ENCODE results near the gene USH2A.

USH2A gene

DNA sequence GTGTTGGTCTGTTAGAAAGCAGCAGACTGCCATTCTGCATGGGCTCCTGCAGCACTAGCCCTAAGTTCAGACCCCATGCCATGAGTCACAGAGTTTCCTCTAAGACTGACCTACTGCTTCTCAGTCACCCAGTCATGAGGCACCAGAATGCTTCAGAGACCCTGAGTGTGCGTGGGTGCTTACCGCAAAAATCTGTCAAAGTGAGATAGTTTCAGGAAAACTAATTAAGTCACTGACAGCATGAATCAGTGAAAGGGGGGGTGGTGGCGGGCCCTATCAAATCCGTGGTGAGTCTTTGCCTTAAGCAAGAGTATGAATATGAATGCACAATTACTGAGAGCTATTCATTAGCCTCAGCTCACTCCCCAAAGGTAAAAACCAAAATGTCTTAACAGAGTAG is 758.0 kb downstream of the USH2A start:
- DNase-seq: no peak

- no peak for DNase-seq
Measured at GRCh38 chr1:215661033-215661432, 762.2 kb downstream of the USH2A start.

- DNase-seq: no peak
Measured at GRCh38 chr1:215660259-215660658, 763.0 kb downstream of the USH2A start.

DNA sequence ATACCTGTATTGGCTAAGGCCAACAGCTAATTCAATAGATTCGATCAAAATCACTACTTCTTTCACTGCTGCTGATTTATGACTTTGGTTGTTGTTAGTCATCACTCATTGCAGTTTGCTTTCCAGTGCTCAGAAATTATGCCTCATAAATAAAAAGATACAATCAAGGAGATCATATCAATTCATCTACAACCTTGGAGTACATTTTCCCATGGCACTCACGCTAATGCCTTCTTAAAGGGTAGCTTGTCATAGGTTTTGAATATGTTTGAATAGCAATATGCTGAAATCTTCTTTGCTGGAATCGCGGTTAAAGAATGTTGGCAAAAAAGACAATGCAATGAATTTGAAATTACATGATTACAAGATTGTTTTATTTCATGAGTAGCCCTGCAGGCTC is 766.2 kb downstream of the USH2A start:
- DNase-seq: no peak

DNA sequence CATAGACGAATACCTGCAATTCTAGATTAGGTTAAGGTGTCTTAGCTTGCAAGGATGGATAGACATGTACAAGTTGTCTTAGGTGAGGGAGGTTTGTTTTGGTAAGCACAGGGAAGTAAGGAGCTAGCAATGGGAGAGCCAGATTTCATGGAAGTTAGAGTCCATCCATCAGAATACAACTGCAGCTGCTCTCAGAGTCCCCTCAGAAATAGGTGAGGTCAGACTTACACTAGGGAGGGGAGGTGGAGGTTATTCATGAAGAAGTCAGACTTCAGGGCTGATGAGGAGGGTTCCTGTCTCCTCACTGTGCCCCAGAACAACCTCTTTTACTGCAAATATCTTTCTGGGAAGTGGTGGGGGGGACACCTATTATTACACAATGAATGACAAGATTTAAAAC is 770.9 kb downstream of the USH2A start:
- no peak for DNase-seq

- no peak for DNase-seq
Measured at GRCh38 chr1:215651867-215652266, 771.4 kb downstream of the USH2A start.

DNA sequence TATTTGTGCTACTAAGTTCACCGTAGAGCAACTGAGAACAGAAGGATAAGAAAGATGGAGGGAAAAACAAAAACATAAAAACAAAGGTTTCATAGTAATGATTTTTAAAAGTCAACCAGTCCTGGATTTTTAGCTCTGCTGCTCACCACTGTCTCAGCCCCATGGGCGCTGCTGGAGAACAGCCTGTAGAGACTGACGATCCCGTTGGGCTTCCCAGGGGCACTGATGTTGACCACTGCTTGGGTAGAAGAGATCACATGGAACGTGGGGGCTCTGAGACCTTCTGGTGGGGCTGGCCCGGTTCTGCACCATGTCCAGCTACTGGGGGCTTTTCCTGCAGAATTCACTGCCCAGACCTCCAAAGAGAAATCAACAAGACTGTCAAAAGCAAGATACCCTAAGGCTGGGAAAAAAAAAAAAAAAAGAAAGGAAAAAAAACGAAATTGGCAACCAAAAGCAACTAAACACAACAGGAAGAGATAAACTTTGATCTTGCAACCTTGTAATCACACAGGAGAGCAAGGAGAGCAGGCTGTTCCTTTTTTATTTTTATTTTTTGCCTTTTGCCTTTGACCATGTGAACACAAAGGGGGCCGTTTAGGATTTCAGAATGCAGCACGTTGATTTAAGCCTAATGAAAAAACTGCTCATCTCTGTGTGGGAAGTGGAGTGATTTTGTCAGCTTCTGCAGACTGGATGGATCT is 772.6 kb downstream of the USH2A start:
- no peak for DNase-seq

DNA sequence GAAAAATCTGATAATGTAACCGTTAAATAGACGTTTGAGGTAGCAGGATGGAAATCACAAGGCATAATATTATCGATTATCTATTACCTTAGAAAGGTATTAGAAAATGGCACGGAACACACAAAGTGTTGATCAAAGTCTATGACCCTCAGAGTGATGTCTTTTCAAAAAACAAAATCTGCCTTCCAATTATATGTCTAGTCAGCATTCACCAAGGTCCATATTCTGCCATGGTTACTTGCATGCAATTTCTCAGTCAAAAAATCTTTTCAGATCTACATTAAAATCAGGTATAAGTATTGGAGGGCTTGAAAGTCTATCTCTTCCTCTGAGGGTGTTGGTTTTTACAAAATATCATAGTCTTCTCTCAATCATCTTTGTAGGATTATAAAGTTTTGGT is 774.3 kb downstream of the USH2A start:
- DNase-seq: no peak

- DNase-seq: no peak
Measured at GRCh38 chr1:215647738-215648137, 775.5 kb downstream of the USH2A start.

- no peak for DNase-seq
Measured at GRCh38 chr1:215645861-215646260, 777.4 kb downstream of the USH2A start.

GRCh38 chr1:215645182-215645581 is 778.1 kb downstream of the USH2A start:
- DNase-seq: no peak

DNA sequence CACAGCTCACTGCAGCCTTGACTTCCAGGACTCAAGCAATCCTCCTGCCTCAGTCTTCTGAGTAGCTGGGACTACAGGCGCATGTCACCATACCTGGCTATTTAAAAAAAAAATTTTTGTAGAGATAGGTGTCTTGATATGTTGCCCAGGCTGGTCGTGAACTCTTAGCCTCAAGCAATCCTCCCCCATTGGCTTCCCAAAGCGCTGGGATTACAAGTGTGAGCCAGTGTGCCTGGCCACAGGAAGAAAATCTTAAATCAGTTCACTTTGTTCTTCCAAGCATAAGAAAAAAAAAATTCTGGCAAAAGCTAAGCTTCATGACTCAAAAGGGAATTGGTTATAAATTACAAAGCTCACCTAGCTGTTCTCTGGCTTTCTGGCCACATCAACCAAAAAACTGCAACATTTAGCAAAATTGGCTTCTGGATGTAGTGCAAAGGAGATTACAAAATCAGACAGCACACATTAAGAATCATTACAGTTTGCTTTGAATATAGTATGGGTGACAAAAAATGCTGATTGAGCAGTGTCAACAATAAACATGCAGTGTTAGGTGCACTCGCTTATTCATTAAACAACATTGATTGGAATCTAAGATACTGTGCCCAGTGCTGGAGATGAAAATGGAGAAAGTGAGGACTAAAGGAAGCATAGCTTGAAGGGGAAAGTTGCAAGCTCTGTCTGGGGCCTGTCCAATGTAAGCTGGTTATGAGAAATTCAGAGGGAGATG is 779.5 kb downstream of the USH2A start:
- DNase-seq: no peak

DNA sequence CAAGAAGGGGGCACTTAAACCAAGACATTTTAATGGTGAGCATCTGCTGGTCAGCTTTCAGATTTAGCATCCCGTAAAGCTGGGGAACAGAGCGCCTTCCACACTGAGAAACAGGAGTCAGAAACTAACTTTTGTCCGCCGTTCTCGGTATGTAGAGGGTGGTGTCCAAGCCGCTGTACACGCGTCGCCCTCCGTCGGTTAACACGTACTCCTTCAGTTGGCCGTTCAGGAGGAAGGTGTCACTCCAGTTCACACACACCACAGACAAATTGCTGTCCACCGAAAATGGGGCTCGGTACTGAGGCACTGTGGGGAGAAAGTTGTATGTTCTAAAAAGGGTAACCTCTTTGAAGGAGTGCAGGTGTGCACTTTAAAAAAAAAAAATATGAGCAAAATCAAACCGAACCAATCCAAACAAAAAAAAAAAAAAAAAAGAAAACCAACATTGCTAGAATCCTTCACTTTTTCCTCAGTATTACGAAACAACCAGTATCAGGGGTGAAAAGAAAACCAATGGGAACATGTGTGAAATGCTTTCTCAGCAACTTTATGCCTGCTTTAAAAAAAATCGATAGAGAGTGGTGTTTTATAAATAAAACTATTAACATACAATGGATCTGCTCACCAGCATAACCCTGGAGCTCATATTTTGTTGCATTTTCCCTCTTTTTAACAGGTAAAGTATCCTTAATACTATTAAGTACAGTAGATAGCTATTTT is 782.7 kb downstream of the USH2A start:
- no peak for DNase-seq

DNA sequence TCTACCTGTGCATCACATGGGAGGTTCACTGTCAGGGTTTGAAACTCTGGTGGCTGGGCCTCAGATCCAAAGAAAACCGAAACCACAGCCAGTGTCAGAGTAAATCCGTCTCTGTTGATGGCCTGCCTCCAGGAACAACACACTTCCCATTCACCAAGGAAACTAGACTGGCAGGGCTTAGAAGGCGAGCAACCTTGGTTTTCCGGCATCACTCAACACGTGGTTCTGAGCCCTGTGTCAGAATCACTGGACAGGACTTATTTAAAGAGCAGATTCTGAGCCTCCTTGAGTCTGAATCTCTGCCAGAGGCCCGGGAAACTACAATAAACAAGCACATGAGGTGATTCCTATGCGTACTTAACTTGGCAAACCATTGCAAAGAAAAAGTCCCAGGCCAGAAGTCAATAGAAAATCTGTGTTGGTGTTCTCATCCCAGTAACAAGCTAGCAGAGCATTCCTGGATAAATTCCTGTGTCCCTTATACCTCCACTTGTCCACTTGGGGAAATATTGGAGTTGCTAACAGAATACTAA is 786.1 kb downstream of the USH2A start:
- no peak for DNase-seq

DNA sequence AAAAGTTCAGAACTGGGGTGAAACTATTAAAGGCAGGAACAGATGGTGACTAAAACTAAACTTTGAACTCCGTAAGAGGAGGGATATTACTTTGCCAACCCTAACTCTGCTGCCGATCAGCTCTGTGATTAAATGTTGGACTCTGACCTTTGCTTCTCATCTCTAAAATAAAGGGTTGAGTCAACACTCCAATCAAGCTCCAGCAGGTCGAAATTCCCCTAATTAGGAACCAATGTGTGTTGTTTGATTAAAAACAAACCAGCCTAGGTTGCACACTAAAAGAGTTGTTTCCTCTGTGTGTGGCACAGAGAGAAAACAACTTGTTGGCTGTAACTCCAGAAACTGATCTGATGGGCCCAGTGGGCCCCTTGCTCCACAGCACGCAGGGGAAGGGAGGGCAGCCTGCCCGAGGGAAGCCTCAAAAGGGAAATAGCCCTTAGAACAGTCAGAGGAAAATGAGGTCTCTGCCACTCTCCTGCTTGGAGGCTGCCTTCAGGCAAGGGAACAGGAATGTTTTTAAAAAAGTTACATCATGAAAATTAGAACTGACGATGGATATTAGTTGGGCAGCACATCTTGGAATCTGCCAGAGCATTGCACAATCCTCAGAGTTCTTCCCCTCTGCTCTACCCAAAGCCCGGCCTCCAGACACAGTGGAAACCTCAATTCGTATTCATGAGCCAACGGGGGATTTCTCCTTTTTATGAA is 786.8 kb downstream of the USH2A start:
- no peak for DNase-seq

- DNase-seq: no peak
Measured at GRCh38 chr1:215635827-215636226, 787.4 kb downstream of the USH2A start.

DNA sequence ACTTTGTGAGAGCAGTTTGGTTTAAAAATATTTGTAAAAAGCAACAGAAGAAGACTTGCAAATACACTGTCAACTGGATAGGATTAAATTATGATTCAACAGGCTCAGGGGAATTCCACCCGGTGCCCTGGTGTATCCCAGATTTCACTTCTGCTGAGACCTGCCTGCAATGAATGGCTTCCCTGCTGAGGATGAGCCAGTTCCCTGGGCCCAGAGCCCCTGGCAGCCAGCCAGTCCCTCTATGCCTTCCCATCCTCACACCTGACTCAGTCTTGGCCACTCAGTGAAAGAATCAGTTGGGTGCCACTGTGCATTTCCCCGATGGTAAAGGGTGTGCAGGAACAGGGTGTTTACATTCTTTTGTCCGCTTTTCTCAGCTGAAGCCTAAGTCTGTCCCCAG is 791.8 kb downstream of the USH2A start:
- DNase-seq: no peak

GRCh38 chr1:215631040-215631439 is 792.2 kb downstream of the USH2A start:
- no peak for DNase-seq

DNA sequence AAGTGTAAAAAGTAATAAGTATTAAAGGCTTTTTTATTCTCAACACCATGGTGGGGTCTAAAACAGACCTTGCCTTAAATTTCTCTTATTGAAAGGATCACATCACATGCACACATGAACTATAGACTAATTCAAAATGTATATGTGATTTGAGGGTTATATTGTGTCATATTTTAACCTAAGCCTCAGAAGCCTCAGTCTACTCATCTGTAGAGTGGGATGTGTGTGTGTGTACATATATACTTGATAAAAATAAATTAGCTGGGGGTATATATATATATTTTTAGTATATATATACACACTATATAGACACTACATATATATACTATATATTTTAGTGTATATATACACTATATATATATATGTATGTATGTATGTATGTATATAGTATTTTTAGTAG is 797.3 kb downstream of the USH2A start:
- no peak for DNase-seq

GRCh38 chr1:215623162-215623561 is 800.1 kb downstream of the USH2A start:
- DNase-seq: no peak

DNA sequence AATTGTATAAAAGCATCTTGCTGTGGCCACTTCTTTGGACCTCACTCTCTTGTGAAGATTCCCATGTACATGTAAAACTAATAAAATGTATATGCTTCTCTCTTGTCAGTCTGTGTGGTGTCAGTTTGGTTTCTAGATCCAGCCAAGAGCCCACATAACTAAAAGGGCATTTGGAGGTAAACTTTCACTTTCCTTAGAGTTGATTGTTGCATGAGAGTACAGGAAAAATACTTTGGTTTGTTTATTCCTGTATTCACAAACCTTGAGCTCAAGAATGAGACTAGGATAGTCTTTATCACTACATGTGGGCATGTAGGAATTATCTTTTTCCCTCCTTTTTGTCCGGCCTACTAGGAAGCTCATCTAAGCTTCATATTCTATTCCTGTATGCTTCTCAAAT is 805.3 kb downstream of the USH2A start:
- no peak for DNase-seq

DNA sequence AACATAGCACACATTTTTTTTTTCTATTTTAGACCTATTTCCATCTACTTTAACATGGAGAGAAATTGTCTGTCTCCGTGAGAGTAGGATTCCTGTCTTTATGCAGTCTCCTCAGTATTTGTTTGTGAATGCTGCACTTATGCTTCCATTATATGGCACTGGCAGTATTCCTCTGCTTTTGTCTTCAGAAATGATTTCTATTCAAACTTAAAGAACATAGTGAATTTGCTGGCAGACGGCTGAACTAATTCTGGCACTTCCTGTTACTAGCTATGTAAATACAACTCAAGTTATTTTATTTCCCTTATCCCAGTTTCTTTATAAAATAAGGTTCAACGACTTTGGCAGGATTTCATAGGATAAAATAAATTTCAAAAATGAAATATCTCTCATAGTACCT is 810.9 kb downstream of the USH2A start:
- DNase-seq: no peak

DNA sequence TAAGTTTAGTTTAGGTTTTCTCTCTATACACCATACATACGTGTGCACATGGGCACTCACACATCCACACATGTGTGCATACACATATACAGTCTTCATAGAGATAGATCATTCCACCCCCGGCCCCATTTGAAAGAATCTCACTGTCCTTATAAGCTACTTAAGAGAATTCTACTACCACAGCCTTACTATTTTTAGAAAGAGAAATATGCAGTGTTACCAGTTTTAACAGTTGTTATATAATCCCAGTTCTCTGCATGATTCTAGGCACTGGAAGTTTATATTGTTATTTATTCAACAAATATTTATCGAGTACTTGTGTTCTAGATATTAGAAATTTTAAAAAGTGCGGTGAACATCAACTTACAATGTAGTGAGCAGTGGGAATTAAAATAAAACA is 814.6 kb downstream of the USH2A start:
- no peak for DNase-seq

All from activated CD4-positive, alpha-beta T cell treated with anti-CD3 and anti-CD28 coated beads for 1 hour (primary cell).